Ishikawa (cell line): ENCODE results near the gene BCL2L13.

Source experiments
- CEBPB ChIP-seq: IDR thresholded peaks from 2 replicates; pipeline ENCODE4 v1.6.1; 2012
- CREB1 ChIP-seq: IDR thresholded peaks from 2 replicates; pipeline ENCODE4 v1.6.1; 2012; ENCODE audit warnings: low read depth
- EGR1 ChIP-seq: IDR thresholded peaks from 2 replicates; pipeline ENCODE4 v1.6.1; 2012
- EP300 ChIP-seq: IDR thresholded peaks from 2 replicates; pipeline ENCODE4 v1.6.1; 2012; ENCODE audit warnings: borderline replicate concordance
- FOXM1 ChIP-seq: IDR thresholded peaks from 2 replicates; pipeline ENCODE4 v1.6.1; 2012; ENCODE audit warnings: low read depth, borderline replicate concordance
- MAX ChIP-seq: IDR thresholded peaks from 2 replicates; pipeline ENCODE4 v1.6.1; 2012
- NFIC ChIP-seq: IDR thresholded peaks from 2 replicates; pipeline ENCODE4 v1.6.1; 2012
- RAD21 ChIP-seq: IDR thresholded peaks from 2 replicates; pipeline ENCODE4 v1.6.1; 2012; ENCODE audit warnings: low read depth
- TAF1 ChIP-seq: IDR thresholded peaks from 2 replicates; pipeline ENCODE4 v1.6.1; 2012; ENCODE audit warnings: low read depth, mild to moderate bottlenecking
- TCF12 ChIP-seq: IDR thresholded peaks from 2 replicates; pipeline ENCODE4 v1.6.1; 2012; ENCODE audit warnings: low read depth
- TEAD4 ChIP-seq: IDR thresholded peaks from 2 replicates; pipeline ENCODE4 v1.6.1; 2012
- YY1 ChIP-seq: IDR thresholded peaks from 2 replicates; pipeline ENCODE4 v1.6.1; 2012; ENCODE audit warnings: low read depth
- ZBTB7A ChIP-seq: IDR thresholded peaks from 2 replicates; pipeline ENCODE4 v1.6.1; 2012; ENCODE audit warnings: low read depth
- TF ChIP-seq, protein P1 (sequence below): IDR thresholded peaks from 2 replicates; pipeline ENCODE4 v1.6.1; 2012
- TF ChIP-seq, protein P2 (sequence below): IDR thresholded peaks from 2 replicates; pipeline ENCODE4 v1.6.1; 2012; ENCODE audit warnings: low read depth, mild to moderate bottlenecking

BCL2L13 gene

DNA sequence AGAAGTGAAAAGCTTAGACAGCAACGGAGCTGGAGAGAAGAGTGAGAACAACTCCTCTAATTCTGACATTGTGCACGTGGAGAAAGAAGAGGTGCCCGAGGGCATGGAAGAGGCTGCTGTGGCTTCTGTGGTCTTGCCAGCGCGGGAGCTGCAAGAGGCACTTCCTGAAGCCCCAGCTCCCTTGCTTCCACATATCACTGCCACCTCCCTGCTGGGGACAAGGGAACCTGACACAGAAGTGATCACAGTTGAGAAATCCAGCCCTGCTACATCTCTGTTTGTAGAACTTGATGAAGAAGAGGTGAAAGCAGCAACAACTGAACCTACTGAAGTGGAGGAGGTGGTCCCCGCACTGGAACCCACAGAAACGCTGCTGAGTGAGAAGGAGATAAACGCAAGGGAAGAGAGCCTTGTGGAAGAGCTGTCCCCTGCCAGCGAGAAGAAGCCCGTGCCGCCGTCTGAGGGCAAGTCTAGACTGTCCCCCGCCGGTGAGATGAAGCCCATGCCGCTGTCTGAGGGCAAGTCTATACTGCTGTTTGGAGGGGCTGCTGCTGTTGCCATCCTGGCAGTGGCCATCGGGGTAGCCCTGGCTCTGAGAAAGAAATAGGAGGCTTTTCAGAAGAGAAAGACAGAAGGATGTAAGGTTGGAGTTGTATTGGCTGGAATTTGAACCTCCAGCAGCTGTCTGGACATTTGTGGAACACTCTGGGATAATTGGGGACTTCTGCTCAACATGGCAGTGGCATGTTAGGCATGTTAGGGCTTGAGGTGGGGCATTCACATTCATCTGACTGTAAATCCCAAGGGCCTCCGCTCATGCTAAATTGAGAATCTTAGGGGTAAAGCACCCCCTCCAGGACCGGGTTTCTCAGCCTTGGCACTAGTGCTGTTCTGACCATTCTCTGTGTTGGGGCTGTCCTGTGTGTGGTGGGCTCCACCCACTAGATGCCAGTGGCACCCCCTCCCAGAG lies 88.7 kb downstream of the BCL2L13 start:
- TF ChIP-seq FOXM1 = no peak
- no peak for TF ChIP-seq CREB1
- TF ChIP-seq NFIC = no peak
- no peak for TF ChIP-seq TEAD4
- TF ChIP-seq TCF12 = no peak
- no peak for TF ChIP-seq MAX
- TF ChIP-seq CEBPB = no peak
- TF ChIP-seq YY1 = no peak
- no peak for TF ChIP-seq EP300
- TF ChIP-seq TAF1 = no peak
- TF ChIP-seq, protein P1, sequence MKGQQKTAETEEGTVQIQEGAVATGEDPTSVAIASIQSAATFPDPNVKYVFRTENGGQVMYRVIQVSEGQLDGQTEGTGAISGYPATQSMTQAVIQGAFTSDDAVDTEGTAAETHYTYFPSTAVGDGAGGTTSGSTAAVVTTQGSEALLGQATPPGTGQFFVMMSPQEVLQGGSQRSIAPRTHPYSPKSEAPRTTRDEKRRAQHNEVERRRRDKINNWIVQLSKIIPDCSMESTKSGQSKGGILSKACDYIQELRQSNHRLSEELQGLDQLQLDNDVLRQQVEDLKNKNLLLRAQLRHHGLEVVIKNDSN = no peak
- no peak for TF ChIP-seq RAD21
- TF ChIP-seq ZBTB7A = no peak
- TF ChIP-seq, protein P2, sequence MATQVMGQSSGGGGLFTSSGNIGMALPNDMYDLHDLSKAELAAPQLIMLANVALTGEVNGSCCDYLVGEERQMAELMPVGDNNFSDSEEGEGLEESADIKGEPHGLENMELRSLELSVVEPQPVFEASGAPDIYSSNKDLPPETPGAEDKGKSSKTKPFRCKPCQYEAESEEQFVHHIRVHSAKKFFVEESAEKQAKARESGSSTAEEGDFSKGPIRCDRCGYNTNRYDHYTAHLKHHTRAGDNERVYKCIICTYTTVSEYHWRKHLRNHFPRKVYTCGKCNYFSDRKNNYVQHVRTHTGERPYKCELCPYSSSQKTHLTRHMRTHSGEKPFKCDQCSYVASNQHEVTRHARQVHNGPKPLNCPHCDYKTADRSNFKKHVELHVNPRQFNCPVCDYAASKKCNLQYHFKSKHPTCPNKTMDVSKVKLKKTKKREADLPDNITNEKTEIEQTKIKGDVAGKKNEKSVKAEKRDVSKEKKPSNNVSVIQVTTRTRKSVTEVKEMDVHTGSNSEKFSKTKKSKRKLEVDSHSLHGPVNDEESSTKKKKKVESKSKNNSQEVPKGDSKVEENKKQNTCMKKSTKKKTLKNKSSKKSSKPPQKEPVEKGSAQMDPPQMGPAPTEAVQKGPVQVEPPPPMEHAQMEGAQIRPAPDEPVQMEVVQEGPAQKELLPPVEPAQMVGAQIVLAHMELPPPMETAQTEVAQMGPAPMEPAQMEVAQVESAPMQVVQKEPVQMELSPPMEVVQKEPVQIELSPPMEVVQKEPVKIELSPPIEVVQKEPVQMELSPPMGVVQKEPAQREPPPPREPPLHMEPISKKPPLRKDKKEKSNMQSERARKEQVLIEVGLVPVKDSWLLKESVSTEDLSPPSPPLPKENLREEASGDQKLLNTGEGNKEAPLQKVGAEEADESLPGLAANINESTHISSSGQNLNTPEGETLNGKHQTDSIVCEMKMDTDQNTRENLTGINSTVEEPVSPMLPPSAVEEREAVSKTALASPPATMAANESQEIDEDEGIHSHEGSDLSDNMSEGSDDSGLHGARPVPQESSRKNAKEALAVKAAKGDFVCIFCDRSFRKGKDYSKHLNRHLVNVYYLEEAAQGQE = no peak
- no peak for TF ChIP-seq EGR1

GRCh38 chr22:17728786-17729185 lies 90.2 kb downstream of the BCL2L13 start:
- no peak for TF ChIP-seq NFIC
- TF ChIP-seq FOXM1 = no peak
- TF ChIP-seq TAF1 = no peak
- no peak for TF ChIP-seq CEBPB
- TF ChIP-seq, protein P1 = no peak
- TF ChIP-seq YY1 = no peak
- TF ChIP-seq TEAD4 = no peak
- TF ChIP-seq TCF12 = no peak
- no peak for TF ChIP-seq ZBTB7A
- no peak for TF ChIP-seq CREB1
- no peak for TF ChIP-seq RAD21
- no peak for TF ChIP-seq EGR1
- TF ChIP-seq MAX = no peak
- TF ChIP-seq EP300 = no peak
- TF ChIP-seq, protein P2 = no peak

GRCh38 chr22:17729561-17729960 lies 91.0 kb downstream of the BCL2L13 start:
- TF ChIP-seq ZBTB7A (no peak), TAF1 (no peak), CEBPB (no peak), TCF12 (no peak)

- TF ChIP-seq ZBTB7A = no peak
- TF ChIP-seq, protein P2 = no peak
- no peak for TF ChIP-seq MAX
- no peak for TF ChIP-seq TCF12
- TF ChIP-seq, protein P1 = no peak
- no peak for TF ChIP-seq TEAD4
- no peak for TF ChIP-seq CEBPB
- TF ChIP-seq RAD21 = no peak
Measured at GRCh38 chr22:17732251-17732854, 93.8 kb downstream of the BCL2L13 start.
